Omental fat pad (tissue), 4 donors: ENCODE results near the gene ARID3A. TPM values are rescaled to one million over a fixed set of nuclear protein-coding genes. Genes with fewer than 3 reads are reported as not detected.

Experiments used
- ATAC-seq: fragments of 150-250 bp; one replicate; pipeline ENCODE4 v1.9.1; 2016; ENCODE audit warnings: mild to moderate bottlenecking, moderate library complexity; ENCODE audit not compliant: low FRiP score
- DNase-seq: peaks from one replicate; pipeline ENCODE4 v3.0.0-alpha.2; 2019; ENCODE audit warnings: low spot score
- total RNA-seq, 4 donors: library from RNA; depleted of rRNA; stranded (reverse); fragments of >200 nt; gene quantifications; one replicate each; pipeline ENCODE4 v1.1.0, GENCODE V29; 2016
- TF ChIP-seq, protein P1 (sequence below), 3 donors: fragments of 450-650 bp; IDR thresholded peaks; one replicate each; pipeline ENCODE4 v1.5.1; 2016 to 2017; ENCODE audit warnings: antibody characterized with exemption in 3 of 3, mild to moderate bottlenecking in 3 of 3, moderate library complexity in 2 of 3

The ARID3A gene
- total RNA-seq, 4 donors from 2014 or later: 3.7 to 15.1 (median 7.7) TPM

- TF ChIP-seq, protein P1, sequence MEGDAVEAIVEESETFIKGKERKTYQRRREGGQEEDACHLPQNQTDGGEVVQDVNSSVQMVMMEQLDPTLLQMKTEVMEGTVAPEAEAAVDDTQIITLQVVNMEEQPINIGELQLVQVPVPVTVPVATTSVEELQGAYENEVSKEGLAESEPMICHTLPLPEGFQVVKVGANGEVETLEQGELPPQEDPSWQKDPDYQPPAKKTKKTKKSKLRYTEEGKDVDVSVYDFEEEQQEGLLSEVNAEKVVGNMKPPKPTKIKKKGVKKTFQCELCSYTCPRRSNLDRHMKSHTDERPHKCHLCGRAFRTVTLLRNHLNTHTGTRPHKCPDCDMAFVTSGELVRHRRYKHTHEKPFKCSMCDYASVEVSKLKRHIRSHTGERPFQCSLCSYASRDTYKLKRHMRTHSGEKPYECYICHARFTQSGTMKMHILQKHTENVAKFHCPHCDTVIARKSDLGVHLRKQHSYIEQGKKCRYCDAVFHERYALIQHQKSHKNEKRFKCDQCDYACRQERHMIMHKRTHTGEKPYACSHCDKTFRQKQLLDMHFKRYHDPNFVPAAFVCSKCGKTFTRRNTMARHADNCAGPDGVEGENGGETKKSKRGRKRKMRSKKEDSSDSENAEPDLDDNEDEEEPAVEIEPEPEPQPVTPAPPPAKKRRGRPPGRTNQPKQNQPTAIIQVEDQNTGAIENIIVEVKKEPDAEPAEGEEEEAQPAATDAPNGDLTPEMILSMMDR (IDR thresholded peaks at IDR 0.05): no peak
- no peak for ATAC-seq
- no peak for DNase-seq
Measured at GRCh38 chr19:945401-946252, 19.8 kb downstream of the ARID3A start.

GRCh38 chr19:947090-947706, 21.4 kb downstream of the ARID3A start:
- ATAC-seq (no peak), DNase-seq (no peak)

GRCh38 chr19:947707-948539, 22.1 kb downstream of the ARID3A start:
- no peak for ATAC-seq
- no peak for DNase-seq
- TF ChIP-seq, protein P1 (IDR thresholded peaks at IDR 0.05): no peak

More at GRCh38 chr19:947090-947706, 21.4 kb downstream of the ARID3A start:
- TF ChIP-seq, protein P1 (IDR thresholded peaks at IDR 0.05): no peak

DNA sequence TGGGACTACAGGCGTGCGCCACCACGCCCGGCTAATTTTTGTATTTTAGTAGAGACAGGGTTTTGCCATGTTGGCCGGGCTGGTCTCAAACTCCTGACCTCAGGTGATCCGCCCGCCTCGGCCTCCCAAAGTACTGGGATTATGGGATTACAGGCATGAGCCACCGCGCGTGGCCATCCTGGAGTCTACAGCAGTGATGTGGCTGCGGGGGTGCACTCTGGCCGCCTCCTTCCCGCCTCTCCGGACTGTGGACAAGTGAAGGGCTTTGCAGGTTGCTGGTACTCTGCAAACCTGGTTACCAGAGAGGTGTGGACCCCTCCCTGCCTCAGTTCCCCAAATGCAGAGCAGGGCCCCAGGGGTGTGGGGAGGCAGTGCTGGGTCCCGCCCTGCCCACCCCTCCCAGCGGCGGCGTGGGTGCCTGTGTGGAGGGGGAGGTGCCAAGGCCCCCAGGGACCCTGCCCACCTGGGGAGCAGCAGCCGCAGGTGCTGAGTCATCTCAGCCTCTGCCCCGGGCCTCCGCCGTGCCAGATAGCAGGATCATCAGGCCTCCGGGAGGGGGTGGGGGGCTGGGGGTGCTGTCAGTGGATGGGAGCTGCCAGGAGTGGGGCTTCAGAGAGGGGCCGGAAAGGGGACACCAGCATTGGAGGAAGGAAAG, 23.1 kb downstream of the ARID3A start:
- no peak for ATAC-seq
- DNase-seq: no peak
- TF ChIP-seq, protein P1 (IDR thresholded peaks at IDR 0.05): no peak

- no peak for DNase-seq
- no peak for ATAC-seq
Measured at GRCh38 chr19:950352-951066, 24.7 kb downstream of the ARID3A start.

More at GRCh38 chr19:950352-951066, 24.7 kb downstream of the ARID3A start:
- TF ChIP-seq, protein P1 (IDR thresholded peaks at IDR 0.05): no peak
